Chondrocyte (in vitro differentiated cells): Measurements from ENCODE around the gene AQP3. TPM values are rescaled to one million over a fixed set of nuclear protein-coding genes. Genes with fewer than 3 reads are reported as not detected.

Experiments
- DNase-seq: peaks from one replicate; pipeline ENCODE4 v3.0.0; 2021; ENCODE audit warnings: mixed read lengths, low spot score
- H3K27ac Mint-ChIP-seq: one replicate; pipeline ENCODE4 v1.8.0; 2021; ENCODE audit warnings: mild to moderate bottlenecking, moderate library complexity, mixed read lengths; ENCODE audit not compliant: unreplicated experiment
- H3K27me3 Mint-ChIP-seq: 2 replicates; pipeline ENCODE4 v1.8.0; 2021; ENCODE audit warnings: low read depth, mixed read lengths
- H3K36me3 Mint-ChIP-seq: 2 replicates; pipeline ENCODE4 v1.8.0; 2021; ENCODE audit warnings: low read depth, mixed read lengths
- H3K4me1 Mint-ChIP-seq: 2 replicates; pipeline ENCODE4 v1.8.0; 2021; ENCODE audit warnings: low read depth, mild to moderate bottlenecking, mixed read lengths
- H3K4me3 Mint-ChIP-seq: one replicate; pipeline ENCODE4 v1.8.0; 2021; ENCODE audit warnings: mild to moderate bottlenecking, moderate library complexity, mixed read lengths; ENCODE audit not compliant: unreplicated experiment
- H3K9me3 Mint-ChIP-seq: 2 replicates; pipeline ENCODE4 v1.8.0; 2021; ENCODE audit warnings: low read depth, mixed read lengths
- total RNA-seq: library from RNA; stranded (reverse); gene quantifications from 3 replicates; pipeline ENCODE4 v1.2.1, GENCODE V29; 2021
- TF ChIP-seq, protein P1 (sequence below): fragments of 200-600 bp; sonication (generic); IDR thresholded peaks from 2 replicates; pipeline ENCODE4 v1.5.0; 2021; ENCODE audit warnings: antibody characterized with exemption, mild to moderate bottlenecking, moderate library complexity

The AQP3 gene
- total RNA-seq, 1 donor from 2014 or later, result 3.6 TPM

DNA sequence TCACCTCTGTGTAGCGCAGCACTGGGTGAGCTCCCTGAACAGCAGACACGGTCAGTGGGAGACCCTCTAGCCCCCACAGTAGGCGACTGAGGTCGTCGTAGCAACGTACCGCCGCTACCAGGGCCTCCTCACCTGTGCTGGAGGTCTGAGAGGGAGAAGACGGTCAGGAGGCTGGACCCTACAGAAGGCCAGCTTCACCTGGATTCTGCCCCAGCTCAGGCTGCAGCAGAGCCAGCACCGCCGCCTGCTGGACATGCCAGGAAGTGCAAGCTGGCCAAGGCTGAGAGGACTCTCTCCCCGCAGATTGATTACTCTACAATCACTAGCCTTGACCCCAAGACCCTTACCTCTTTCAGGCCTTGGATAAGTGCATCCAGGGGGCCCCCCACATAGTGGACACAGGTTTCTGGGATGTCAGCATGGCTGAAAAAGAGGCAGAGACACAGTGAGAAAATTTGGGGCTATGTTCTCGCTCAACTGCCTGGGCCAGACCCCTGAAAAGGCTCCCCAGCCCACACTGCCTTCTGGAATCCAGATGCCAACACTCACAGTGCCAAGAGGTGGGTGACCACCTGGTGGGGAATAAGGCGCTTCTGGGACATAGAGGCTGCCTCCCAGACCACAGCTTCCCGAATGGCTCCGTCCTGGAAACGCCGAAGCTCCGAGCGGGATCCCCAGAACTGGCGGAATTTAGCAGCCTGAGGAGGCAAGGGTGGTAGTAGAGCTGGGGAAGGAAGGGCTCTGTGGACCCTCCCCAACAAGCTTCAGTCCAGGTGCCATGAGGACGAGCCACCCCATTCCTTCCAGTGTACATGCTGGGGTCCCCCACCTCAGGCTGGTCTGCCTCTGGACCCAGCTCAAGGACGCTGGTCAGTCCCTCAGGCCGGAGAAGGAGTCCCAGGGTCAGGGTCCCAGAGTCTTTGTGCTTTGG lies 19.4 kb upstream of the AQP3 start:
- Mint-ChIP-seq H3K36me3 (peaks cover 53% of the 10 kb centered on the region), H3K4me1 (peaks cover 7% of the 10 kb centered on the region), H3K27ac (no peak overlapping the region), H3K4me3 (no peak overlapping the region), H3K27me3 (no peaks in the 10 kb centered on the region), H3K9me3 (no peaks in the 10 kb centered on the region)
- DNase-seq, result peak; percentile 72
- TF ChIP-seq, protein P1, sequence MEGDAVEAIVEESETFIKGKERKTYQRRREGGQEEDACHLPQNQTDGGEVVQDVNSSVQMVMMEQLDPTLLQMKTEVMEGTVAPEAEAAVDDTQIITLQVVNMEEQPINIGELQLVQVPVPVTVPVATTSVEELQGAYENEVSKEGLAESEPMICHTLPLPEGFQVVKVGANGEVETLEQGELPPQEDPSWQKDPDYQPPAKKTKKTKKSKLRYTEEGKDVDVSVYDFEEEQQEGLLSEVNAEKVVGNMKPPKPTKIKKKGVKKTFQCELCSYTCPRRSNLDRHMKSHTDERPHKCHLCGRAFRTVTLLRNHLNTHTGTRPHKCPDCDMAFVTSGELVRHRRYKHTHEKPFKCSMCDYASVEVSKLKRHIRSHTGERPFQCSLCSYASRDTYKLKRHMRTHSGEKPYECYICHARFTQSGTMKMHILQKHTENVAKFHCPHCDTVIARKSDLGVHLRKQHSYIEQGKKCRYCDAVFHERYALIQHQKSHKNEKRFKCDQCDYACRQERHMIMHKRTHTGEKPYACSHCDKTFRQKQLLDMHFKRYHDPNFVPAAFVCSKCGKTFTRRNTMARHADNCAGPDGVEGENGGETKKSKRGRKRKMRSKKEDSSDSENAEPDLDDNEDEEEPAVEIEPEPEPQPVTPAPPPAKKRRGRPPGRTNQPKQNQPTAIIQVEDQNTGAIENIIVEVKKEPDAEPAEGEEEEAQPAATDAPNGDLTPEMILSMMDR, result peak; percentile 91

DNA sequence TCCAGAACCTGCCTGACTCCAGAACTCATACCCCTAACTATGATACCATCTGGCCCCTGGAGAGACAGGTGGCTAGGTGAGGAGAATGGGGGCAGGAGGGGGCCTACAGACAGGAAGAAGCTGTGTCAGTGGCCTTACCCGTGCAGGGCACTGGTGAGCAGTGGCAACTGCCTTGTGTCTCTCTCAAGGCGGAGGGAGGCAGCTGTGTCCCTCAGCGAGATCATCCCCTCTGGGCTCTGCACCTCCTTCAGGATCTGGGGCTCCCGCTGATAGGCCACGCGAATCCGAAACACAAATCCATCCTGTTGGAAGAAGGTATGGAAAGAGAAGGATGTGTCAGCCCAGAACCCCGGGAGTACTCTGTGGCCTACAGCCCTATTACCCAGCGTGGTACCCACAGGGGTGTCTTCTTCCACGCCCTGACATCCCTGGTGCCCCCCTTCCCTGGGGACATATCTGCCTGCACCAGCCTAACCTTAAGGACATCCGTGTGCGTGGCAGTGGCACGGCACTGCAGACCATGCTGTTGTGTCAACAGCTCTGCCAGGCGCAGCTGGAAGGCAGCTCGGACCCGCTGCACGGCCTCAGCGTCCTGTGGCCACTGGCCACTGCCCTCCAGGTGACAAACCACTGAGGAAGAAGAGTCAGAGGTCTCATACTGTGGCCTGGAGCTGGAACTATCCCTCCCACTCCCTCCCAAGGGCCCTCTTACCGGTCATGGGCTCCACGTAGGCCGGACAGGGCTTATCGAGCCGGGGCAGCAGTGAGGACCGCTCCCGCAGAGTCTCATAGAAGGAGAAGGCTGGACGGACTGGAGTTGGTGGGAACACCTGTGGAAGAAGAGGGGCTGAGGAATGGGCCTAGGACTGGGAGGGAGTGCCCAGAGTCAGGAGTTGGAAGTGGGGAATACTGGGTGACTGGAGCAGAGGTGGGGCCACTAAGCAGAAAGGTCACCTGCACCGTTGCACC lies 18.5 kb upstream of the AQP3 start:
- Mint-ChIP-seq H3K27me3 (no peaks in the 10 kb centered on the region), H3K27ac (no peak overlapping the region), H3K36me3 (peaks cover 54% of the 10 kb centered on the region), H3K4me3 (no peak overlapping the region), H3K4me1 (no peaks in the 10 kb centered on the region), H3K9me3 (no peaks in the 10 kb centered on the region)
- peak; percentile 86 for DNase-seq
- TF ChIP-seq, protein P1, result no peak

DNA sequence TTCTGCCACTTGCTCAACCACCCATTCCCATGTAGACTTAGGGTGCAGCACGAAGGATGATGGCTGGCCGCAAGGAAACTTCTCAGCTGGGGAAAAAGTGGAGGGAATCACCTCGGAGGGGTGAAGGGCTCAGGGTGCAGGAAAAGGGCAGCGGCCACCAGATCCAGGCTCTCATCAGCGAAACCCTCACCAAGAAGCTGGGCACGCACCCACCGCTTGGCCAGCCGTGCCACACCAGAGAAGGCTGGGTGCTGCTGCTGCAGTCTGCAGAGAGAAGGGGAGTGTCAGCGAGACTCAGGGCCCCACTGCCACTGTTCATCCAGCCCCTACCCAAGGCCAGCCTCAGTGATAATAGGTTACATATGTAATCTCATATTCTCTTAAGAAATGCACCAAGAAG lies 17.7 kb upstream of the AQP3 start:
- H3K4me1 Mint-ChIP-seq, result no peaks in the 10 kb centered on the region
- peak; percentile 75 for DNase-seq
- H3K9me3 Mint-ChIP-seq, result no peaks in the 10 kb centered on the region
- peaks cover 55% of the 10 kb centered on the region for H3K36me3 Mint-ChIP-seq
- no peak overlapping the region for H3K4me3 Mint-ChIP-seq
- H3K27ac Mint-ChIP-seq, result no peak overlapping the region
- TF ChIP-seq, protein P1, result no peak
- no peaks in the 10 kb centered on the region for H3K27me3 Mint-ChIP-seq

DNA sequence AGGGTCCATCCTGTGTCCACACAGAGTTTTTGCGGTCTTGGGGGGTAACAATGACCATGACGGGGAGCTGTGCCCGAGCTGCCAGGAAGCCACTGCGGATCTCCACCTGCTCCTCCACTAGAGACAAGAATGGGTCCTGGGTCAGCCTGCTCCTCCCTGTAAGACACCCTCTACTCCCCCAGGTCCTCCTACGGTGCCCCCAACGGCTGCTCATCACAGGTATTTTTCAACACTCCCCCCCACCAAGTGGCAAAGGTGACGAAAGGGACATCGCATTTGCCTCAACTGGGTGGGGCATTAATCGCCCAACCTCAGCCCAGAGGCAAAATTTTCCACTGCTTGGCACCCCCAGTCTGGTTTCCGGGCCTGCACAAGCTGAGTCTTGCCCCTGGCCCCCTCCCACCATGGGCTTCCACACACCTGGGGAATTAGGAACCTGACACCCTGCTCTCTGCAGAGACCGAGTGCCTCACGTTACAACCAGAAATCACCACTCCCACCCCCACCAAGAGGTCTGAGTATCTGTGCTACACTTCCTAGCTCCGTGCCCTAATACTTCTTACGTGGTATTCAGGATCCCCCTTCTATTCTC lies 16.7 kb upstream of the AQP3 start:
- H3K36me3 Mint-ChIP-seq, result peaks cover 49% of the 10 kb centered on the region
- H3K27me3 Mint-ChIP-seq, result no peaks in the 10 kb centered on the region
- TF ChIP-seq, protein P1, result no peak
- peak; percentile 61 for DNase-seq
- H3K4me1 Mint-ChIP-seq, result no peaks in the 10 kb centered on the region
- H3K9me3 Mint-ChIP-seq, result no peaks in the 10 kb centered on the region
- no peak overlapping the region for H3K27ac Mint-ChIP-seq
- H3K4me3 Mint-ChIP-seq, result no peak overlapping the region

DNA sequence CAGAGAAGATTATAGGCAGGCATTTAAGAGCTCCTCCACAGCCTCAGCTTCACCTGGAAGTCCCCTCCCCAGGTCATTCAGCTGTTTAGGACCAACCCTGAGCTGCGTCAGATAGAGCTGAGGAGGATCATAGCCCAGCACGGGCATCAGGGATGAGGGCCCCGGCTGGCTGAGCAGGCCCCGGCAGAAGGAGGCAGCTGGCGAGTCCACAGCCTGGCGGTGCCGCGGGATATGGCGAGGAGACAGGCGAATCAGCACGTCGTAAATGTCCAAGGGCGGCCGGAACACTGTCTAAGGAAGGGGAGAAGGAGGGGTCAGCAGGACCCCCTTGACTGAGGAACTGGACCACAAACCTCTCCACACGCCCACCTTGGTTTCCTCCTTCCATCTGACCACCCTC lies 15.8 kb upstream of the AQP3 start:
- no peak overlapping the region for H3K27ac Mint-ChIP-seq
- H3K4me1 Mint-ChIP-seq, result no peaks in the 10 kb centered on the region
- TF ChIP-seq, protein P1, result no peak
- no peak overlapping the region for H3K4me3 Mint-ChIP-seq
- H3K36me3 Mint-ChIP-seq, result peaks cover 47% of the 10 kb centered on the region
- no peak for DNase-seq
- H3K27me3 Mint-ChIP-seq, result no peaks in the 10 kb centered on the region
- no peaks in the 10 kb centered on the region for H3K9me3 Mint-ChIP-seq
